ENCODE measurements around the gene ERC2.

- TF ChIP-seq POLR2A (IDR thresholded peaks at IDR 0.05; ENCODE audit: low read depth, low read length): no peak
- TF ChIP-seq PAX5 (IDR thresholded peaks at IDR 0.05; ENCODE audit: insufficient read depth, low read length, severe bottlenecking): no peak
- no peak for TF ChIP-seq POLR2AphosphoS5 (IDR thresholded peaks at IDR 0.05; ENCODE audit: low read depth, low read length)
- no peak for TF ChIP-seq POU2F2 (IDR thresholded peaks at IDR 0.05; ENCODE audit: low read depth, low read length)
- TF ChIP-seq TAF1 (IDR thresholded peaks at IDR 0.05; ENCODE audit: low read depth, low read length): no peak
Measured at GRCh38 chr3:55621026-55621422, 847.2 kb downstream of the ERC2 start.
